ENCODE measurements around the gene ALKBH6.
"Not testable (repeated sequence)": the region's sequence is repeated elsewhere in the genome, so short reads cannot be mapped to it uniquely, and the experiment has no call there.

Gene ALKBH6

DNA sequence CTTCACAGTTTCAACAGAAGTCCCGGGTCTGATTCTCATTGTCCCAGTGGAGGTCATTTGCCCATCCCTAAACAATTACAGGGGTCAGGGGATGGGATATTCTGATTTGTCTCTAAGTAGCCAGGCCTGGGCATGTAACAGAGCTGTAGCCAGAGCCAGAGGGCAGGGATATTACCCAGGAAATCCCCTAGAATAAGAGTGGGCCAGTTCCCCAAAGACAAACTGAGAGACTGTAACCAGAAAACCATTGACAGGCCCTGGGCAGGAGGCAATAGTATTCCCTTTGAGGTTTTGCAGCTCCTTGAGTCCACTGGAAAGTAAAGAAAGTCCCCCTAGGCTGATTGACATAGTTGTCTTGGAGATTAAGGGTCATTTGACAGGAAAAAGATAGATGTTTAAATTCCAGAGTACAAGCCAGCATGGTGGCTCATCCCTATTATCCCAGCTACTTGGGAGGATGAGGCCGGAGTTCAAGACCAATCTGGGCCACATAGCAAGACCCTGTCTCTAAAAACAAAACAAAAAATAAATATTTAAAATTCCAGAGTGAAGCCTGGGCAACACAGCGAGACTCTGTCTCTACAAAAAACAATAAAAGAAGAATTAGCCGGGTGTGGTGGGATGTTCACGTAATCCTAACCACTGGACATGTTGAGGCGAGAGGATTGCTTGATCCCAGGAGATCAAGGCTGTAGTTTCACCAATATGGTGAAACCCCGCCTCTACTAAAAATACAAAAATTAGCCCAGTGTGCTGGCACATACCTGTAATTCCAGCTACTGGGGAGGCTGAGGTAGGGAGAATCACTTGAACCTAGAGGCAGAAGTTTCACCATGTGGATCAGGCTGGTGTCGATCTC lies 20.9 kb downstream of the ALKBH6 start:
- DNase-seq = no peak

DNA sequence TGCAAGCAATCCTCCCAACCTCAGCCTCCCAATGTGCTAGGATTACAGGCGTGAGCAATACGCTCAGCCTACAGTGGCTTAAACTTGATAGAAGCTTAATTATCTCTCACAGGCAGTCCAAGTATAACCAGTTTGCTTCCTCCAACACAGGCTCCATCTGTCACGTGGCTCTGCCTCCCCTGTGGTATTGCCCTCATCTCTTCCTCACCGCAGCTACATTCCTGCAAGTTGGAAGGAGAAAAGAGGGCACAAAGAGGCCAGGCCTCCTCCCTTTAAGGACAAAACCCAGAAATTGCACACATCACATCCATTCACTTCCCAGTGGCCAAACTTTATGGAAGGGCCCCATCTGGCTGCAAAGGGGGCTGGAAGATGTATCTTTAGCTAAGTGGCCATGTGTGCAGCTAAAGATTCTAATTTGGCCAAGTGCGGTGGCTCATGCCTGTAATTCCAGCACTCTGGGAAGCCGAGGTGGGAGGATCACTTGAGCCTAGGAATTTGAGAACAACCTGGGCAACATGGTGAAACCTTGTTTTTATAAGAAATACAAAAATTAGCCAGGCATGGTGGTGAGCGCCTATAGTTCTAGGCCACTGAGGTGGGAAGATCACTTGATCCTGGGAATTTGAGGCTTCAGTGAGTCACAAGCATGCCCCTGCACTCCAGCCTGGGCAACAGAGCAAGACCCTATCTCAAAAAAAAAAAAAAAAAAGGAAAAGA lies 22.1 kb downstream of the ALKBH6 start:
- no peak for DNase-seq

DNA sequence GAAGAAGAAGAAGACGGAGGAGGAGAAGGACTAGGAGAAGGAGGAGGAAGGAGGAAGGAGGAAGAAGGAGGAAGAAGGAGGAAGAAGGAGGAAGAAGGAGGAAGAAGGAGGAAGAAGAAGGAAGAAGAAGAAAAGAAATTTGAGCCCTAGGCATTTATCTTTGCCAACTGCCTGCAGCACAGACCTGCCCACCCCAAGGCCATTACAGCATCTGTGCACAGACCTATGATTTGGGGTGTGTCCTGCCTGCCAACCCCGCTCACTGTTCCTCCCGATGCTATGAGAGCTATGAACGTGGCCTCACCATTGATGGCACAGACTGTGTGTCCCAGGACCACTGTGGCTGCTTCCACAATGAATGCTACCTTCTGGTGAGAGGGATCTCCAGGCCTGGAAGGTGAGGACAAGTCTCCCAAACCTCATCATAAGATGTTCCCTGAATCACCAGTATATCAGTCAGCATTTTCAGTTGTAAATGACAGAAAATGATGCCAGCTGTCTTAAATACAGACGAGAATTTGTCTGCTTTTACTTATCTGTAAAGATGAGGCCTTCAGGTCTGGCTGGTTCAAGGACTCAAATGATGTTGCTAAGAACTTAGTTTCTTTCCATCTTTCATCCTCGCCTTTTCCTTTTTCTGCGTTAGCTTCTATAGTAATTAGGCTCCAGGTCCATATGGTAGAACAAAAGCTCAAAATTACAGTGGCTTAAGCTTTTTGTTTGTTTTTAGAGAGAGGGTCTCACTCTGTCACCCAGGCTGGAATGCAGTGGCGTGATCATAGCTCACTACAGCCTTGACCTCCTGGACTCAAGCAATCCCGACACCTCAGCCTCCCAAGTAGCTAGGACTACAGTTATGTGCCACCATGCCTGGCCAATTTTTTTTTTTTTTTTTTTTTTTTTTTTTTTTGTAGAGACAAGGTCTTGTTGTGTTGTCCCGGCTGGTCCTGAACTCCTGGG lies 23.0 kb downstream of the ALKBH6 start:
- DNase-seq = no peak

DNA sequence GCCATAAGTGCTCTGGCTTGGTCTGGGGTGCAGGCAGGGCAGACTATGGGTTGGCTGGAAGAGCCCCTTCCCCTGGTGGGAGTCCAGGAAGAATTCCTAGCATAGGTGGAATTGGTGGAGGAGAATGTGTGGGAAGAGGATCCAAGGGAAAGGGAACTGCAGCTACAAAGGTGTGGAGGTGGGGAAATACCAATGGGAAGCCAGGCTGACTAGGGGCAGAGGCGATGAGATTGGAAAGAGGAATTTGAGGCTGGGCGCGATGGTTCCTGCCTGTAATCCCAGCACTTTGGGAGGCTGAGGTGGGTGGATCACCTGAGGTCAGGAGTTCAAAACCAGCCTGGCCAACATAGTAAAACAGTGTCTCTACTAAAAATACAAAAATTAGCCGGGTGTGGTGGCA lies 23.9 kb downstream of the ALKBH6 start:
- no peak for DNase-seq

DNA sequence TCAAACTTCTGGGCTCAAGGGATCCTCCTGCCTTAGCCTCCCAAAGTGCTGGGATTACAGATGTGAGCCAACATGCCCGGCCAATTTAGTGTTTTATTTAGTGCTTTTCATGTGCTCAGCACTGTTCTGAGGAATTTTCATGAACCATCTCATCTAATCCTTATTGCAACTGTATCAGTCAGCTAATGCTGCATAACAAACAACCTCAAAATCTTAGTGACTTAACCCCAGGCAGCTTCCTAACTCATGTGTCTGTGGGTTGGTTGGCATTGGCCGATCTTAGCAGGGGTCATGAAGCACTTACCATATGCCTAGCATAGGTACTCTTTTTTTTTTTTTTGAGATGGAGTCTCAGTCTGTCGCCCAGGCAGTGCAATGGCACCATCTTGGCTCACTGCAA lies 25.2 kb downstream of the ALKBH6 start:
- DNase-seq = no peak

DNA sequence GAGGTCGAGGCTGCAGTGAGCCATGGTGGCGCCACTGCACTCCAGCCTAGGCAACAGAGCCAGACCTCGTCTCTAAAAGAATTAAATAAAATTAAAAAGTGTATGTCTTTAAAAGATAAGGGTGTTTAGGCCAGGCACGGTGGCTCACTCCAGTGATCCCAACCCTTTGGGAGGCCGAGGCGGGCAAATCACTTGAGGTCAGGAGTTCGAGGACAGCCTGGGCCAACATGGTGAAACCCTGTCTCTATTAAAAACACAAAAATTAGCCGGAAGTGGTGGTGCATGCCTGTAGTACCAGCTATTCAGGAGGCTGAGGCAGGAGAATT lies 26.5 kb downstream of the ALKBH6 start:
- no peak for DNase-seq

DNA sequence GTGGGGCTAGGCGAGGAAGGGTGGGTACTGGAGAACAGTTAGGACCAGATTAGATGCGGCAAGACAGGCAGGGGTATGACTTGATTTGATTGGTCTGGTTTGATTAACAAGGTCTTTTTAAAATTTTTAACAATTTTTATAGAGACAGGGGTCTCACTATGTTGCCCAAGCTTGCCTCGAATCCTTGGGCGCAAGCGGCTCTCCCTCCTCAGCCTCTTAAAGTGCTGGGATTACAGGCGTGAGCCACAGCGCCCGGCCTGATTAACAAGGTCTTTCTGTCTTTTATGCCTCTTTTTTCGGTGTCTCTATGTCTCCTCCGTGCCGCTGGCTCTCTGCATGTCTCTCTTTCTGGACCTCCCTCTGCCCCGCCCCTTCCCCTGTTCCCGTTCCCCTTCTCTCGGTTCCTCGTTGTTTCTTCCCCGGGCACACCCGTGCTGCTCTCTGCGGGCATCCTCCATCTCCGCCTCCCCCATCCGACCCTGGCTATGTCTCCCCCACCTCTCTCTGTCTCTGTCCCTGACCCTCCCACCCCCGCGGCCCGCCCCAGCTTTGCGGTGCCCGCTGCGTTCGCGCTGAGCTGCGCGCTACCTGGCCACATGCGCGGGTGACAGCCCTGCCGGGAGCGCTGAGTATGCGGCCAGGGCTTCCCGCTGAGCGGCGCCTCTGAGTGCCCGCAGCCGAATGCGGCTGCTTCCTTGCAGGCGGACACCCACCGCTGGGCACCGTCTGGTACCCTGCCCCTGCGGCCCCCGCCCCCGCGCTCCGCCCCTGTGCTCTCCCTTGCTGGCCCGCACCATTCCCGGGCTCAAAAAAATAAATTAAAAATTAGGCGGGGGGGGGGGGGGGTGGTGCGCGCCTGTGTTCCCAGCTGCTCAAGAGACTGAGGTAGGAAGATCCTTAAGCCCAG lies 27.1 kb downstream of the ALKBH6 start:
- DNase-seq = no peak

DNA sequence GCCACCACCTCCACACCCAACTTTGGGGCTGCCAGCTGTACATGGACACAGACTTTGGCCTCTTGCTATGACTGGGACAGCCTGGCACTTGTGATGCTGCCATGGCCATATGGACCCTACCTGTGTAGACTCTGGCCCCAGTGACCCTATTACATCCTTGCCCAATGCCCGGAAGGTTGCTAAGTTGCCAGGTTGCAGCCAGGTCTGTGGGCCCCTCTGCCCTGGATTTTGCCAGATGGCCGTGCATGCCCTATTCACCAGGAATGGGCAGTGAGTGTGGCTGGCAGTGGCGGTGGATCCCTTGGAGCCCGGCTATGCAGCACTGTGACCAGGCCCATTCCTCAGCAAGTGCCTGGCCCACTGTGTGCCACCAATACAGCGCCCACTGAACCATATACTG lies 27.9 kb downstream of the ALKBH6 start:
- no peak for DNase-seq

DNA sequence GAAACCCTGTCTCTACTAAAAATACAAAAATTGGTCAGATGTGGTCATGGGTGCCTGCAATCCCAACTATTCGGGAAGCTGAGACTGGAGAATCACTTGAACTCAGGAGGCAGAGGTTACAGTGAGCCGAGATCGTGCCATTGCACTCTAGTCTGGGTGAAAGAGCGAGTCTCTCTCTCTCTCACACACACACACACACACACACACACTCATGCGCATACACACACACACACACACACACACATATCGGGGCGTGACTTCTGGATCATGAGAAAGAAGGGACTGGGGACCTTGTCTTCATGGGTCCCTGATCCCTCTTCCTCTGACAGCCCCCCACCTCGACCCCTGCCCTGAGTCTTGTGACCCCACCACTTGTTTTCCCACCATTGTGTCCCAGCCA lies 30.8 kb downstream of the ALKBH6 start:
- no peak for DNase-seq

DNA sequence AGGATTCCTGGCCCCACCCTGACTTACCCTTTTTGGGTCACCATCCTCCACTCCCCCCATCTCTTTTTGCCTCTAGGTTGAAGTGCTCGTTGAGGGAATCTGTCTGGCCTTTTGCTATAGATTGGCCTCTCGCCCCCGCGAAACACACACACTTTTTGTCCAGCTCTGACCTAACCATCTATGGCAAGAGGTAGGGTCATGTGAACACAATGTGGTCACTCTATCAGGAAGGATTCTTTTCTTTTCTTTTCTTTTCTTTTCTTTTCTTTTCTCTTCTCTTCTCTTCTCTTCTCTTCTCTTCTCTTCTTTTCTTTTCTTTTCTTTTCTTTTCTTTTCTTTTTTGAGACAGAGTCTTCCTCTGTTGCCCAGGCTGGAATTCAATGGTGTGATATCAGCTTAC lies 33.0 kb downstream of the ALKBH6 start:
- not testable (repeated sequence) for DNase-seq

DNA sequence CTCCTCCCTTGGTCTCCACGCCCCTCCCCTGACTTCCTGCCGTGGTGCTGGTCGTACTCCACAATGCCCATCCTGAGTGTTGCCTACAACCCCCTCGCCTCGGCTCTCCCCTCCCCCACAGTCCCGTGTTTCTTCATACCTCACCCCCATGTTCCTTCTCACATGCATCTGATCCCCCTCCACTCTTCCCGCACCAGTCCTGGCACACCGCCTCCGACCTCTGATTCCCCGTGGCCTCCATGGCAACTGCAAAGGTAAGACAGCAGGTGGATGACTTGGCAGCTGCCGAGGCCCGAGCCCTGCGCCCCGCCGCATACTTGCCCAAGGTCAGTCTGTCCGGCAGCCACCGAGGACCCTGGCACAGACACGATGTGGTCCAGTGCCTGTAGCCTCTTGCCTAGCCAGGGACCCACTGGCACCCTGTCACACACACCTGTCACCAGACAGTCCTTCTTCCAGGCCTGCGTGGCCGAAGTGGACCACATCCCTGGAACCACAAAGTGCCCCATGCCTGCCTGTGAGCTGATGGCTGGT lies 35.1 kb downstream of the ALKBH6 start:
- no peak for DNase-seq

DNA sequence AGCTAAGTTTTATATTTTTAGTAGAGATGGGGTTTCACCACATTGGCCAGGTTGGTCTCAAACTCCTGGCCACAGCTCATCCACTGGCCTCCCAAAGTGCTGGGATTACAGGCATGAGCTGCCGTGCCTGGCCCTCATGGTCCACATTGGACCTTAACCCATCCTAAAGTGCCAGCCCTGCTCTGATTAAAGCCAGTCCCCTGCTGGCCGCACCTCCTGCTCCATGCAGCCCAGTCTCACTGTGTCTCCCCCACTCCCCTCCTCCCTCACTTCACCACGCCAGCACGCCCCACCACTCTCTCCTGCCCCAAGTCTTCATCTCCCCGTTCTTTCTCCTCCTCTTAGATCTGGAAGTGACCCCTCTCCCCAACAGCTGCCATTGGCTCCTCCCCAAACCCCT lies 35.7 kb downstream of the ALKBH6 start:
- DNase-seq = no peak

DNA sequence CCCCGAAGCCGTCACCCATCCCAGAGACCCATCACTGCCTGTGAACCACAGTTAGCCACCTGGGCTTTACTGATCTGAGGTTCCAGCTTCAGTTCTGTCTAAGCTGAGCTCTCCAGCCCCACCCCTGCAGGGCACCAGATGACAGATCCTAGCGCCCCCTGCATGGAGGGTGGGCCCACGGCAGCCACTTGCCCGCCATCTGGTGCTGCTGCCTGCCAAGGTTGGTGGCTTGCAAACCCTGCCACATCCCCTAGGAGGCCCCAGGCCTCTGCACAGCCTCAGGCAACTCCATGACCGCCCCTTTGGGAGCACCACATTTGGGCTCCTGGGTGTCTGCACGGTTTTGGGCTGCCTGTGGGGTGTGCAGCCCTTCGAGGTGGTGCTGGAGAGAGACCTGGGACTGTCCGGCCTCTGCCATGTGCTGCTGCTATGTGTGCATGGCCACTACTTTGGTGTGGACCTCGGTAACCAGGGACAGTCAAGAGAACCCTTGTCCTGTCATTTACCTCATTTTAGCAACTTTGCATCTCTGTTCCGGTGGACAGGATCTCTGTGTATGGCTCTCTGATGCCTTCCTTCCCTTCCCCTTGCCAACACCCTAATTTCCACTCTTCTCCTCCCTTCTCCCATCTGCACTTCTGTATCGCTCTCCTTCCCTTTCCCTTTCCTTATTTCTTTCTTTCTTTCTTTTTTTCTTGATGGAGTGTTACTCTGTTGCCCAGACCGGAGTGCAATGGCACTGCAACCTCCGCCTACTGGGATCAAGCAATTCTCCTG lies 36.4 kb downstream of the ALKBH6 start:
- no peak for DNase-seq

DNA sequence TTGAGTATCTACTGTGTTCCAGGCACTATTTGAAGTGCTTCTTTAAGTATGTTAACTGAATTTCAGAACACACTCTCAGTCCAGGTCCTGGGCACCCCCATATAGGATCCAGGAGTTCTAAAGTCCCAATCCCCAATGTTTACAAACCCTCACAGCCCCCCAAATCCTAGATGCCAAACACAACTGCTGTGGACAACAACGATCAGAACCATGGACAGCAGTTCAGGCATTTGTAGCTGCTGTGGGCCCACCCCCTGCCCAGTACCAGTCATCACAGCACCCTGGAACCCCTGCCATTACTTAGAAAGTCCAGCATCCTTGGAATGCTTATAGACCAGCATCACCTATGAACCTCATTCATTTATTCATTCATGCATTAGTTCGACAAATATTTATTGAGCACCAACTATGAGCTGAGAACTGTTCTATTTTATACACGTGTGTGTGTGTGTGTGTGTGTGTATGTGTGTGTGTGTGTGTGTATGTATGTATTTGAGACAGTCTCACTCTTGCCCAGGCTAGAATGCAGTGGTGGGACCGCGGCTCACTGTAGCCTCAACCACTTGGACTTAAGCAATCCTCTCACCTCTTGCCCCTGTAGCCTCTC lies 38.3 kb downstream of the ALKBH6 start:
- no peak for DNase-seq

DNA sequence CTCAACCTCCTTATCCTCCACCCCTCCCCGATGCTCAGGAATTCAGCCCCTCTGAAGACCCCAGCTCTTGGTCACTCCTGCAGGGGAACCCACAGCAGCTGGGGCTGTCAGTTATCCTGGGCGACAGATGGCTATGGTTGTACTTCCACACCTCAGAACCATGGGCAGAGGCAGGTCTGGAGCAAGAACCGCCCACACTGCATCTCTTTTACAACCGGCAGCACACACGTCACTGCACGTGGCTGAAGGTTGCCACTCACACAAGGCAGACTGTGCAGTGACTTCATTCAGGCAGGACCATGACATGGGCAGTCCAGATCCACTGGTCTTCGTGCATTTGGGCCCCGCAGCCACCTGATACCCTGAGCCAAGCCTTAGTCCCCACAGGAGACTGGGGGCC lies 40.5 kb downstream of the ALKBH6 start:
- DNase-seq = no peak

DNA sequence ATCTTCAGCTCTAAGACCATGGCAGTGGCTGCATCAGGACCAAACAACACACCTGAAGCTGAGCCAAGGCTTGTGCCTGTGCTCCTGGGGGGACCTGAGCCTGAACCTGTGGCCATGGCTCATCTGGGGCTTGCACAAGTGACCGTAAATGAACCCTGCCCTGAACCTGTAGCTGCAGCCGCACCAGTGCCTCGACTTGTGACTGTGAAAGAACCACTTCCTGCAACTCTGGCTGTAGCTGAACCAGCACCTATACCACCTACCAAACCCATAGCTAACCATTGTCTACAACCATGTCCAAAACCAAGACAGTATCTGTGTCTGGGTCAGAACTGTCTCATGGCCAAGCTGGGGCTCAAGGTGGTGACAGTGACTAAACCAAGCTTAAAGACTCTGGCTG lies 47.2 kb downstream of the ALKBH6 start:
- no peak for DNase-seq

DNA sequence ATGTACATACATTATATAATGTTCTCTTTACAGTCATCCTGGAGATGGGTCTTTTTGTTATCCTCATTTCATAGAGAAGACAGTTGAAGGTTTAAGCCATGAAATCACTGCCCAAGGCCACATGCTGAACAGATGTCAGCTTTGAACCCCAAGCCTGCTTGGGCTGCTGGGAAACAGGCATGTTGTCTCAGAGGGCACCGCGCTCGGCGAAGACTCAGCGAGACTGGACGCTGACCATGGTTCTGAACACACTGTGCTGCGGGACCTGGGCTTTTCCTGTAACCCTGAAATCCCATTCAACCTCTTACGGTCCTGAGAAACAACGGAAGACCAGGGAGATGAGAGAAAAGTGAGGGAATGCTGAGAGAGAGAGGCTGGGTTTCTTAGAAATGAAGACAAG lies 50.5 kb downstream of the ALKBH6 start:
- DNase-seq = no peak

DNA sequence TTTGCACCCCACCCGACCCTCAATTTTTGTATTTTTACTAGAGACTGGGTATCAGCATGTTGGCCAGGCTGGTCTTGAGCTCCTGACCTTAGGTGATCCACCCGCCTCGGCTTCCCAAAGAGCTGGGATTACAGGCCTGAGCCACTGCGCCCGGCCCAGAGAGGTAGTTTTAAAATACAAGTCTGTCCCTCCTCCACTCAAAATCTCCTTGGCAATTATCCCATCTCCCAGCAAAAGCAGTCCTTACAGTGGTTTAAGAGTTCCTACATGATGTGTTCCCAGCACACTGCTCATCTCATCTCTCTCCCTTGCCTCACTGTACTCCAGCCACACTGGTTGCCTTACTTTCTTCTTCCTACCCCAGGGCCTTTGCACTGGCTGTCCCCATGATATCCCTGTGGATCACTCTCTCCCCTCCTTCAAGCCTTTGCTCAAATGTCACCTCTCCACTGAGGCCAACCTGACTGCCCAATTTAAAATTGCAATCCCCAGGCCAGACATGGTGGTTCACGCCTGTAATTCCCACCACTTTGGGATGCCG lies 53.5 kb downstream of the ALKBH6 start:
- DNase-seq = no peak

DNA sequence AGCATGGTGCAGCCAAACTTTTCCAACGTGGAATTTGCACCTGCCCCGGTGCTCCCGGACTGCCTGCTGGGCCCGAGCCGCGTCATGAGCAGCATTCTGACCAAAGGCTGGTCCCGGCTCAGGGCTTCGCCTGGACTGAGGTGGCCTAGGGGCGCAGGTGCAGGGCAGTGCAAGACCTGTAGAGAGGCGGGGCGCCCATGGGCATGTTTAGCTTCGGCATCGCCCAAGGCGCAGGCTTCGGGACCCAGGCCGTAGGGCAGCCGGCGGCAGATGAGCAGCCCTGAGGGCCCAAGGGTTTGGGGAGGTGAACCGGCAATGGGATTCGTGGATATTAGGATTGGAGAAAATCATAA lies 54.1 kb downstream of the ALKBH6 start:
- no peak for DNase-seq
